HG03520 (cell line): ENCODE data around the gene MT1A.

Experiments
- ATAC-seq: cut with Tn5 transposase; IDR thresholded peaks from one replicate; pipeline ENCODE4 v1.9.1; 2021; ENCODE audit warnings: mild to moderate bottlenecking, moderate library complexity; ENCODE audit not compliant: unreplicated experiment

The MT1A gene

GRCh38 chr16:56675685-56676210, 37.3 kb downstream of the MT1A start:
- ATAC-seq, result no peak

- ATAC-seq, result no peak
These were observed 39.0 kb downstream of the MT1A start for GRCh38 chr16:56677474-56677873.

GRCh38 chr16:56679078-56679730, 40.7 kb downstream of the MT1A start:
- no peak for ATAC-seq

GRCh38 chr16:56679818-56680217, 41.4 kb downstream of the MT1A start:
- ATAC-seq, result no peak

- peak; percentile 96 for ATAC-seq
These were observed 43.7 kb downstream of the MT1A start, which contains the start of gene MT1X for GRCh38 chr16:56681939-56682702. MT1X (plus strand) TSS chr16:56682470; CDS start chr16:56682541, 71 bp downstream.

- no peak for ATAC-seq
These were observed 44.4 kb downstream of the MT1A start for GRCh38 chr16:56682703-56683397.

- ATAC-seq, result no peak
These were observed 45.1 kb downstream of the MT1A start for GRCh38 chr16:56683424-56684172.

GRCh38 chr16:56684256-56684925, 45.9 kb downstream of the MT1A start:
- ATAC-seq, result no peak

- ATAC-seq, result no peak
These were observed 46.6 kb downstream of the MT1A start for GRCh38 chr16:56684926-56685590.

- ATAC-seq, result no peak
These were observed 48.3 kb downstream of the MT1A start for GRCh38 chr16:56686758-56687157.

GRCh38 chr16:56688762-56689161, 50.3 kb downstream of the MT1A start:
- ATAC-seq, result no peak

GRCh38 chr16:56689171-56689570, 50.7 kb downstream of the MT1A start:
- ATAC-seq, result no peak
